ENCODE data around the gene MDC1. TPM values are rescaled to one million over a fixed set of nuclear protein-coding genes. Genes with fewer than 3 reads are reported as not detected.

The MDC1 gene
- total and polyA plus RNA-seq, 2 of the 13 experiments (the other 11 are each of a cell fraction or from before 2014, with no cell fraction given) = 8.4 to 14.0 TPM

DNA sequence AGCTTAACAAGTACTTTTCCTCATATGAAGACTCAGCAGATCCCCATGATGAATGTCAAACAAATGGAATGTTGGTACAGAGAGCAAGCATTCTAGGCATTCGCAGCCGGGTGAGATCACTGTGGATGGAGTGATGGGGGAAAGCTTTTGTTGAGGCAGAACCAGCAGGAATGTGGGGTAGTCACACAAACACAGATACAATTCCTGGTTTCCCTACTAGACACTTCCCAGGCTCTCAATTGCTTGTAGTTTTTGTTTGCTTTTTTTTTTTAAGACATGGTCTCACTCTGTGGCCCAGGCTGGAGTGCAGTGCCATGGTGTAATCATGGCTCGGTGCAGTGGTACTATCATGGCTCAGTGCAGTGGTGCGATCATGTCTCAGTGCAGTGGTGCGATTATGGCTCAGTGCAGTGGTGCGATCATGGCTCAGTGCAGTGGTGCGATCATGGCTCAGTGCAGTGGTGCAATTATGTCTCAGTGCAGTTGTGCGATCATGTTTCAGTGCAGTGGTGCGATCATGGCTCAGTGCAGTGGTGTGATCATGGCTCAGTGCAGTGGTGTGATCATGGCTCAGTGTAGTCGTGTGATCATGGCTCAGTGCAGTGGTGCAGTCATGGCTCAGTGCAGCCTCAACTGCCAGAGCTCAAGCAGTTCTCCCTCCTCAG, 42.6 kb upstream of the MDC1 start (continued):
- TF ChIP-seq, protein P1, sequence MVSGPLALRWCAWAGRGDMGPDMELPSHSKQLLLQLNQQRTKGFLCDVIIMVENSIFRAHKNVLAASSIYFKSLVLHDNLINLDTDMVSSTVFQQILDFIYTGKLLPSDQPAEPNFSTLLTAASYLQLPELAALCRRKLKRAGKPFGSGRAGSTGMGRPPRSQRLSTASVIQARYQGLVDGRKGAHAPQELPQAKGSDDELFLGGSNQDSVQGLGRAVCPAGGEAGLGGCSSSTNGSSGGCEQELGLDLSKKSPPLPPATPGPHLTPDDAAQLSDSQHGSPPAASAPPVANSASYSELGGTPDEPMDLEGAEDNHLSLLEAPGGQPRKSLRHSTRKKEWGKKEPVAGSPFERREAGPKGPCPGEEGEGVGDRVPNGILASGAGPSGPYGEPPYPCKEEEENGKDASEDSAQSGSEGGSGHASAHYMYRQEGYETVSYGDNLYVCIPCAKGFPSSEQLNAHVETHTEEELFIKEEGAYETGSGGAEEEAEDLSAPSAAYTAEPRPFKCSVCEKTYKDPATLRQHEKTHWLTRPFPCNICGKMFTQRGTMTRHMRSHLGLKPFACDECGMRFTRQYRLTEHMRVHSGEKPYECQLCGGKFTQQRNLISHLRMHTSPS (CRISPR knock-in tag; IDR thresholded peaks at IDR 0.05; ENCODE audit: low read depth) = no peak; the same call in 1 of the 2 replicates
- TF ChIP-seq ZNF549 (CRISPR knock-in tag; IDR thresholded peaks at IDR 0.05) (no peak), SP1 (IDR thresholded peaks at IDR 0.05) (no peak), SP1 (CRISPR knock-in tag; IDR thresholded peaks at IDR 0.05) (no peak), SOX5 (CRISPR knock-in tag; IDR thresholded peaks at IDR 0.05; ENCODE audit: borderline replicate concordance) (peak; percentile 81; the same call in 1 of the 2 replicates), ZNF772 (CRISPR knock-in tag; IDR thresholded peaks at IDR 0.05) (0 out of 2 replicates have a peak, but pooled peaks have one; percentile 56), ETV5 (CRISPR knock-in tag; IDR thresholded peaks at IDR 0.05; ENCODE audit: borderline replicate concordance) (peak; percentile 63; the same call in 1 of the 2 replicates), MTF2 (CRISPR knock-in tag; IDR thresholded peaks at IDR 0.05; ENCODE audit: borderline replicate concordance) (no peak), ZMYM2 (CRISPR knock-in tag; IDR thresholded peaks at IDR 0.05) (0 out of 2 replicates have a peak, but pooled peaks have one; percentile 71), ZNF776 (CRISPR knock-in tag; IDR thresholded peaks at IDR 0.05) (no peak), ZNF660 (CRISPR knock-in tag; IDR thresholded peaks at IDR 0.05; ENCODE audit: borderline replicate concordance, low read depth) (no peak), SOX6 (IDR thresholded peaks at IDR 0.05) (no peak), SOX6 (CRISPR knock-in tag; IDR thresholded peaks at IDR 0.05) (peak; percentile 65), HNF4G (IDR thresholded peaks at IDR 0.05; ENCODE audit: borderline replicate concordance, low read depth, low read length) (0 out of 2 replicates have a peak, but pooled peaks have one; percentile 25), HNF4G (CRISPR knock-in tag; IDR thresholded peaks at IDR 0.05; ENCODE audit: borderline replicate concordance, low read depth) (no peak), SETDB1 (CRISPR knock-in tag; IDR thresholded peaks at IDR 0.05; ENCODE audit: borderline replicate concordance) (no peak), GATAD2A (CRISPR knock-in tag; IDR thresholded peaks at IDR 0.05) (peak; percentile 51; the same call in 1 of the 2 replicates), TARDBP (CRISPR knock-in tag; IDR thresholded peaks at IDR 0.05) (no peak), PITX1 (CRISPR knock-in tag; IDR thresholded peaks at IDR 0.05) (no peak)
- TF ChIP-seq, protein P2, sequence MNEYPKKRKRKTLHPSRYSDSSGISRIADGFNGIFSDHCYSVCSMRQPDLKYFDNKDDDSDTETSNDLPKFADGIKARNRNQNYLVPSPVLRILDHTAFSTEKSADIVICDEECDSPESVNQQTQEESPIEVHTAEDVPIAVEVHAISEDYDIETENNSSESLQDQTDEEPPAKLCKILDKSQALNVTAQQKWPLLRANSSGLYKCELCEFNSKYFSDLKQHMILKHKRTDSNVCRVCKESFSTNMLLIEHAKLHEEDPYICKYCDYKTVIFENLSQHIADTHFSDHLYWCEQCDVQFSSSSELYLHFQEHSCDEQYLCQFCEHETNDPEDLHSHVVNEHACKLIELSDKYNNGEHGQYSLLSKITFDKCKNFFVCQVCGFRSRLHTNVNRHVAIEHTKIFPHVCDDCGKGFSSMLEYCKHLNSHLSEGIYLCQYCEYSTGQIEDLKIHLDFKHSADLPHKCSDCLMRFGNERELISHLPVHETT (CRISPR knock-in tag; conservative IDR thresholded peaks at IDR 0.05) = no peak
- TF ChIP-seq, protein P3, sequence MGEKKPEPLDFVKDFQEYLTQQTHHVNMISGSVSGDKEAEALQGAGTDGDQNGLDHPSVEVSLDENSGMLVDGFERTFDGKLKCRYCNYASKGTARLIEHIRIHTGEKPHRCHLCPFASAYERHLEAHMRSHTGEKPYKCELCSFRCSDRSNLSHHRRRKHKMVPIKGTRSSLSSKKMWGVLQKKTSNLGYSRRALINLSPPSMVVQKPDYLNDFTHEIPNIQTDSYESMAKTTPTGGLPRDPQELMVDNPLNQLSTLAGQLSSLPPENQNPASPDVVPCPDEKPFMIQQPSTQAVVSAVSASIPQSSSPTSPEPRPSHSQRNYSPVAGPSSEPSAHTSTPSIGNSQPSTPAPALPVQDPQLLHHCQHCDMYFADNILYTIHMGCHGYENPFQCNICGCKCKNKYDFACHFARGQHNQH (CRISPR knock-in tag; IDR thresholded peaks at IDR 0.05) = peak; percentile 37; the same call in 1 of the 2 replicates
- TF ChIP-seq, protein P4, sequence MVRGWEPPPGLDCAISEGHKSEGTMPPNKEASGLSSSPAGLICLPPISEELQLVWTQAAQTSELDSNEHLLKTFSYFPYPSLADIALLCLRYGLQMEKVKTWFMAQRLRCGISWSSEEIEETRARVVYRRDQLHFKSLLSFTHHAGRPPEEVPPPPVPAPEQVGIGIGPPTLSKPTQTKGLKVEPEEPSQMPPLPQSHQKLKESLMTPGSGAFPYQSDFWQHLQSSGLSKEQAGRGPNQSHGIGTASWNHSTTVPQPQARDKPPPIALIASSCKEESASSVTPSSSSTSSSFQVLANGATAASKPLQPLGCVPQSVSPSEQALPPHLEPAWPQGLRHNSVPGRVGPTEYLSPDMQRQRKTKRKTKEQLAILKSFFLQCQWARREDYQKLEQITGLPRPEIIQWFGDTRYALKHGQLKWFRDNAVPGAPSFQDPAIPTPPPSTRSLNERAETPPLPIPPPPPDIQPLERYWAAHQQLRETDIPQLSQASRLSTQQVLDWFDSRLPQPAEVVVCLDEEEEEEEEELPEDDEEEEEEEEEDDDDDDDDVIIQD (CRISPR knock-in tag; IDR thresholded peaks at IDR 0.05; ENCODE audit: low read depth) = 0 out of 2 replicates have a peak, but pooled peaks have one; percentile 45
- TF ChIP-seq, protein P5, sequence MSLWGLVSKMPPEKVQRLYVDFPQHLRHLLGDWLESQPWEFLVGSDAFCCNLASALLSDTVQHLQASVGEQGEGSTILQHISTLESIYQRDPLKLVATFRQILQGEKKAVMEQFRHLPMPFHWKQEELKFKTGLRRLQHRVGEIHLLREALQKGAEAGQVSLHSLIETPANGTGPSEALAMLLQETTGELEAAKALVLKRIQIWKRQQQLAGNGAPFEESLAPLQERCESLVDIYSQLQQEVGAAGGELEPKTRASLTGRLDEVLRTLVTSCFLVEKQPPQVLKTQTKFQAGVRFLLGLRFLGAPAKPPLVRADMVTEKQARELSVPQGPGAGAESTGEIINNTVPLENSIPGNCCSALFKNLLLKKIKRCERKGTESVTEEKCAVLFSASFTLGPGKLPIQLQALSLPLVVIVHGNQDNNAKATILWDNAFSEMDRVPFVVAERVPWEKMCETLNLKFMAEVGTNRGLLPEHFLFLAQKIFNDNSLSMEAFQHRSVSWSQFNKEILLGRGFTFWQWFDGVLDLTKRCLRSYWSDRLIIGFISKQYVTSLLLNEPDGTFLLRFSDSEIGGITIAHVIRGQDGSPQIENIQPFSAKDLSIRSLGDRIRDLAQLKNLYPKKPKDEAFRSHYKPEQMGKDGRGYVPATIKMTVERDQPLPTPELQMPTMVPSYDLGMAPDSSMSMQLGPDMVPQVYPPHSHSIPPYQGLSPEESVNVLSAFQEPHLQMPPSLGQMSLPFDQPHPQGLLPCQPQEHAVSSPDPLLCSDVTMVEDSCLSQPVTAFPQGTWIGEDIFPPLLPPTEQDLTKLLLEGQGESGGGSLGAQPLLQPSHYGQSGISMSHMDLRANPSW (CRISPR knock-in tag; IDR thresholded peaks at IDR 0.05; ENCODE audit: borderline replicate concordance) = no peak

Data from HepG2 (cell line).